Middle frontal gyrus (tissue), 1 donor: ENCODE data around the gene COL4A2.
"Not testable (repeated sequence)": the region's sequence is repeated elsewhere in the genome, so short reads cannot be mapped to it uniquely, and the experiment has no call there.

Source experiments
- DNase-seq: peaks from one replicate; pipeline ENCODE4 v3.0.0-alpha.2; 2015; ENCODE audit warnings: low spot score; ENCODE audit errors: extremely low spot score

Gene COL4A2

GRCh38 chr13:110491869-110492678 is 185.0 kb downstream of the COL4A2 start:
- DNase-seq = no peak

- DNase-seq = no peak
Measured at GRCh38 chr13:110492679-110493593, 185.9 kb downstream of the COL4A2 start.

GRCh38 chr13:110493613-110494012 is 186.5 kb downstream of the COL4A2 start:
- DNase-seq = no peak

- DNase-seq = no peak
Measured at GRCh38 chr13:110495376-110495775, 188.3 kb downstream of the COL4A2 start.

GRCh38 chr13:110495881-110496280 is 188.8 kb downstream of the COL4A2 start:
- no peak for DNase-seq

- no peak for DNase-seq
Measured at GRCh38 chr13:110496281-110496680, 189.2 kb downstream of the COL4A2 start.

GRCh38 chr13:110497003-110497402 is 189.9 kb downstream of the COL4A2 start:
- DNase-seq = no peak

- DNase-seq = not testable (repeated sequence)
Measured at GRCh38 chr13:110497896-110498295, 190.8 kb downstream of the COL4A2 start.

- no peak for DNase-seq
Measured at GRCh38 chr13:110498327-110498726, 191.2 kb downstream of the COL4A2 start.

GRCh38 chr13:110498765-110499164 is 191.7 kb downstream of the COL4A2 start:
- no peak for DNase-seq

GRCh38 chr13:110499621-110500281 is 192.7 kb downstream of the COL4A2 start:
- no peak for DNase-seq

- DNase-seq = no peak
Measured at GRCh38 chr13:110500341-110500740, 193.3 kb downstream of the COL4A2 start.

GRCh38 chr13:110501188-110501587 is 194.1 kb downstream of the COL4A2 start:
- DNase-seq = no peak

GRCh38 chr13:110503037-110503901 is 196.2 kb downstream of the COL4A2 start:
- no peak for DNase-seq

GRCh38 chr13:110503979-110504499 is 197.0 kb downstream of the COL4A2 start:
- DNase-seq = no peak

GRCh38 chr13:110505594-110505993 is 198.5 kb downstream of the COL4A2 start:
- DNase-seq = no peak

- no peak for DNase-seq
Measured at GRCh38 chr13:110506396-110506795, 199.3 kb downstream of the COL4A2 start.

GRCh38 chr13:110506859-110507566 is 199.9 kb downstream of the COL4A2 start:
- DNase-seq = no peak

GRCh38 chr13:110507678-110508381 is 200.7 kb downstream of the COL4A2 start:
- DNase-seq = no peak
